H1 (cell line): ENCODE data around the gene PPP1R7. TPM values are rescaled to one million over a fixed set of nuclear protein-coding genes. Genes with fewer than 3 reads are reported as not detected.

Experiments used
- CBX8 ChIP-seq: fragments of 300-800, 300-1000 bp; sonication (generic); IDR thresholded peaks from 2 replicates; pipeline ENCODE4 v1.7.1; 2016; ENCODE audit warnings: low read depth, low read length, borderline replicate concordance
- CEBPB ChIP-seq: IDR thresholded peaks from 2 replicates; pipeline ENCODE4 v1.6.1; 2012; ENCODE audit warnings: low read depth, low read length
- EGR1 ChIP-seq: IDR thresholded peaks from 2 replicates; pipeline ENCODE4 v1.6.1; 2011; ENCODE audit warnings: low read depth, low read length, borderline replicate concordance
- JUND ChIP-seq: IDR thresholded peaks from 2 replicates; pipeline ENCODE4 v1.6.1; 2011; ENCODE audit warnings: mild to moderate bottlenecking, improper control_type of control experiment, low read length
- KDM5A ChIP-seq: fragments of 200-600 bp; IDR thresholded peaks from 2 replicates; pipeline ENCODE4 v1.7.1; 2012; ENCODE audit warnings: mild to moderate bottlenecking, low read length, inconsistent platforms, mixed read lengths
- PHF8 ChIP-seq: fragments of 200-600 bp; sonication (generic); conservative IDR thresholded peaks from 2 replicates; pipeline ENCODE4 v1.7.1; 2012; ENCODE audit warnings: low read depth, mild to moderate bottlenecking, inconsistent platforms, low read length, moderate library complexity
- POLR2A ChIP-seq, 2 experiments: IDR thresholded peaks; 1 replicate in 1 of 2; 2 replicates in 1 of 2; pipeline ENCODE4 v1.6.1; 2011; ENCODE audit warnings: low read depth in 2 of 2, low read length in 2 of 2, mild to moderate bottlenecking in 2 of 2; ENCODE audit errors: control extremely low read depth in 1 of 2
- SAP30 ChIP-seq: fragments of 300-600 bp; sonication (generic); IDR thresholded peaks from 2 replicates; pipeline ENCODE4 v1.7.1; 2012; ENCODE audit warnings: low read length, moderate library complexity, mild to moderate bottlenecking, inconsistent platforms; ENCODE audit not compliant: insufficient read depth, insufficient replicate concordance
- SIRT6 ChIP-seq: IDR thresholded peaks from one replicate; pipeline ENCODE4 v1.7.1; 2012; ENCODE audit warnings: low read length, inconsistent platforms
- SIX5 ChIP-seq: IDR thresholded peaks from 2 replicates; pipeline ENCODE4 v1.6.1; 2011; ENCODE audit warnings: mild to moderate bottlenecking, low read depth, low read length
- SP4 ChIP-seq: IDR thresholded peaks from 2 replicates; pipeline ENCODE4 v1.6.1; 2012; ENCODE audit warnings: low read length, inconsistent platforms
- TBP ChIP-seq: IDR thresholded peaks from 2 replicates; pipeline ENCODE4 v1.6.1; 2011; ENCODE audit warnings: low read depth, low read length, improper control_type of control experiment
- TCF12 ChIP-seq: IDR thresholded peaks from 2 replicates; pipeline ENCODE4 v1.6.1; 2011; ENCODE audit warnings: low read depth, mild to moderate bottlenecking, low read length
- polyA plus RNA-seq, 7 experiments: library from polyadenylated mRNA; depleted of rRNA in 3 of 7; stranded (reverse) in 5 of 7; unstranded in 2 of 7; fragments of >200 nt in 5 of 7; fragments of 200-250 nt in 2 of 7; gene quantifications; 1 replicate in 5 of 7; 2 replicates in 1 of 7; 4 replicates in 1 of 7; pipeline versions ENCODE4 v1.2.1 to v1.2.3, GENCODE V29; 2011 to 2013; ENCODE audit warnings: missing spikeins in 2 of 7, mixed read lengths in 2 of 7
- total RNA-seq: library from RNA; stranded (reverse); fragmentation: NEBNext Ultra II Directional; extraction: Animal tissue kit (Norgen Biotek cat#: 25700); gene quantifications from 2 replicates; pipeline ENCODE4 v1.2.1, GENCODE V29; 2021
- TF ChIP-seq, protein P1 (sequence below): fragments of 300-600 bp; sonication (generic); IDR thresholded peaks from 2 replicates; pipeline ENCODE4 v1.7.1; 2012; ENCODE audit warnings: low read length, moderate library complexity, mild to moderate bottlenecking, inconsistent platforms; ENCODE audit not compliant: insufficient replicate concordance

Gene PPP1R7
- total and polyA plus RNA-seq, 2 of the 8 experiments (the other 6 are each of a cell fraction or from before 2014, with no cell fraction given): 22.2 to 64.0 TPM

DNA sequence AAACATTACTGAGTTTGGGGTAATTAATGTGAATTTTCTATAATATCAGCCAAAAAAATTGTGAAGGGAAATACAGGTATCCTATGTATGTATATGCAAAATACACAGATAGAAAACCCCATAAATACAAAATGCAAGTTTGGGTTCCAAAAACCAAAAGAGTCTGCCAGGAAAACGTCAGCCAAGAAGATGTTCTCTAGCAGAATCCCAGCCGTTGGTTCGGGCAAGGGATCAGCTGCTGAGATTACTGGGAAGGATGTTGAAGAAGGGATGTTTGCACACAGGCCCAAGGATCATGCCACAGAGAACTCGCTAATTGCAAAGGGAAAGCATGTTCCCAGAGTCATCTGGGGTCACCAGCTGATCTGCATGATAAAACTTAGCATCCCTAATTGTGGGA, 28.7 kb downstream of the PPP1R7 start (continued):
- TF ChIP-seq, protein P1, sequence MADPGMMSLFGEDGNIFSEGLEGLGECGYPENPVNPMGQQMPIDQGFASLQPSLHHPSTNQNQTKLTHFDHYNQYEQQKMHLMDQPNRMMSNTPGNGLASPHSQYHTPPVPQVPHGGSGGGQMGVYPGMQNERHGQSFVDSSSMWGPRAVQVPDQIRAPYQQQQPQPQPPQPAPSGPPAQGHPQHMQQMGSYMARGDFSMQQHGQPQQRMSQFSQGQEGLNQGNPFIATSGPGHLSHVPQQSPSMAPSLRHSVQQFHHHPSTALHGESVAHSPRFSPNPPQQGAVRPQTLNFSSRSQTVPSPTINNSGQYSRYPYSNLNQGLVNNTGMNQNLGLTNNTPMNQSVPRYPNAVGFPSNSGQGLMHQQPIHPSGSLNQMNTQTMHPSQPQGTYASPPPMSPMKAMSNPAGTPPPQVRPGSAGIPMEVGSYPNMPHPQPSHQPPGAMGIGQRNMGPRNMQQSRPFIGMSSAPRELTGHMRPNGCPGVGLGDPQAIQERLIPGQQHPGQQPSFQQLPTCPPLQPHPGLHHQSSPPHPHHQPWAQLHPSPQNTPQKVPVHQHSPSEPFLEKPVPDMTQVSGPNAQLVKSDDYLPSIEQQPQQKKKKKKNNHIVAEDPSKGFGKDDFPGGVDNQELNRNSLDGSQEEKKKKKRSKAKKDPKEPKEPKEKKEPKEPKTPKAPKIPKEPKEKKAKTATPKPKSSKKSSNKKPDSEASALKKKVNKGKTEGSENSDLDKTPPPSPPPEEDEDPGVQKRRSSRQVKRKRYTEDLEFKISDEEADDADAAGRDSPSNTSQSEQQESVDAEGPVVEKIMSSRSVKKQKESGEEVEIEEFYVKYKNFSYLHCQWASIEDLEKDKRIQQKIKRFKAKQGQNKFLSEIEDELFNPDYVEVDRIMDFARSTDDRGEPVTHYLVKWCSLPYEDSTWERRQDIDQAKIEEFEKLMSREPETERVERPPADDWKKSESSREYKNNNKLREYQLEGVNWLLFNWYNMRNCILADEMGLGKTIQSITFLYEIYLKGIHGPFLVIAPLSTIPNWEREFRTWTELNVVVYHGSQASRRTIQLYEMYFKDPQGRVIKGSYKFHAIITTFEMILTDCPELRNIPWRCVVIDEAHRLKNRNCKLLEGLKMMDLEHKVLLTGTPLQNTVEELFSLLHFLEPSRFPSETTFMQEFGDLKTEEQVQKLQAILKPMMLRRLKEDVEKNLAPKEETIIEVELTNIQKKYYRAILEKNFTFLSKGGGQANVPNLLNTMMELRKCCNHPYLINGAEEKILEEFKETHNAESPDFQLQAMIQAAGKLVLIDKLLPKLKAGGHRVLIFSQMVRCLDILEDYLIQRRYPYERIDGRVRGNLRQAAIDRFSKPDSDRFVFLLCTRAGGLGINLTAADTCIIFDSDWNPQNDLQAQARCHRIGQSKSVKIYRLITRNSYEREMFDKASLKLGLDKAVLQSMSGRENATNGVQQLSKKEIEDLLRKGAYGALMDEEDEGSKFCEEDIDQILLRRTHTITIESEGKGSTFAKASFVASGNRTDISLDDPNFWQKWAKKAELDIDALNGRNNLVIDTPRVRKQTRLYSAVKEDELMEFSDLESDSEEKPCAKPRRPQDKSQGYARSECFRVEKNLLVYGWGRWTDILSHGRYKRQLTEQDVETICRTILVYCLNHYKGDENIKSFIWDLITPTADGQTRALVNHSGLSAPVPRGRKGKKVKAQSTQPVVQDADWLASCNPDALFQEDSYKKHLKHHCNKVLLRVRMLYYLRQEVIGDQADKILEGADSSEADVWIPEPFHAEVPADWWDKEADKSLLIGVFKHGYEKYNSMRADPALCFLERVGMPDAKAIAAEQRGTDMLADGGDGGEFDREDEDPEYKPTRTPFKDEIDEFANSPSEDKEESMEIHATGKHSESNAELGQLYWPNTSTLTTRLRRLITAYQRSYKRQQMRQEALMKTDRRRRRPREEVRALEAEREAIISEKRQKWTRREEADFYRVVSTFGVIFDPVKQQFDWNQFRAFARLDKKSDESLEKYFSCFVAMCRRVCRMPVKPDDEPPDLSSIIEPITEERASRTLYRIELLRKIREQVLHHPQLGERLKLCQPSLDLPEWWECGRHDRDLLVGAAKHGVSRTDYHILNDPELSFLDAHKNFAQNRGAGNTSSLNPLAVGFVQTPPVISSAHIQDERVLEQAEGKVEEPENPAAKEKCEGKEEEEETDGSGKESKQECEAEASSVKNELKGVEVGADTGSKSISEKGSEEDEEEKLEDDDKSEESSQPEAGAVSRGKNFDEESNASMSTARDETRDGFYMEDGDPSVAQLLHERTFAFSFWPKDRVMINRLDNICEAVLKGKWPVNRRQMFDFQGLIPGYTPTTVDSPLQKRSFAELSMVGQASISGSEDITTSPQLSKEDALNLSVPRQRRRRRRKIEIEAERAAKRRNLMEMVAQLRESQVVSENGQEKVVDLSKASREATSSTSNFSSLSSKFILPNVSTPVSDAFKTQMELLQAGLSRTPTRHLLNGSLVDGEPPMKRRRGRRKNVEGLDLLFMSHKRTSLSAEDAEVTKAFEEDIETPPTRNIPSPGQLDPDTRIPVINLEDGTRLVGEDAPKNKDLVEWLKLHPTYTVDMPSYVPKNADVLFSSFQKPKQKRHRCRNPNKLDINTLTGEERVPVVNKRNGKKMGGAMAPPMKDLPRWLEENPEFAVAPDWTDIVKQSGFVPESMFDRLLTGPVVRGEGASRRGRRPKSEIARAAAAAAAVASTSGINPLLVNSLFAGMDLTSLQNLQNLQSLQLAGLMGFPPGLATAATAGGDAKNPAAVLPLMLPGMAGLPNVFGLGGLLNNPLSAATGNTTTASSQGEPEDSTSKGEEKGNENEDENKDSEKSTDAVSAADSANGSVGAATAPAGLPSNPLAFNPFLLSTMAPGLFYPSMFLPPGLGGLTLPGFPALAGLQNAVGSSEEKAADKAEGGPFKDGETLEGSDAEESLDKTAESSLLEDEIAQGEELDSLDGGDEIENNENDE: no peak
- TF ChIP-seq CEBPB: no peak
- no peak for TF ChIP-seq SIX5
- no peak for TF ChIP-seq PHF8
- no peak for TF ChIP-seq KDM5A
- TF ChIP-seq CBX8: no peak
- TF ChIP-seq SP4: no peak
- no peak for TF ChIP-seq SAP30
- no peak for TF ChIP-seq EGR1
- TF ChIP-seq SIRT6: no peak
- no peak for TF ChIP-seq POLR2A (IDR thresholded peaks at IDR 0.05; ENCODE audit: control extremely low read depth in 1 of 2, low read depth in 2 of 2, low read length in 2 of 2)
- no peak for TF ChIP-seq JUND
- TF ChIP-seq TBP: no peak
- TF ChIP-seq TCF12: no peak
